G401.6 (cell line): Measurements from ENCODE around the gene MLLT10.
"Not testable (repeated sequence)": the region's sequence is repeated elsewhere in the genome, so short reads cannot be mapped to it uniquely, and the experiment has no call there.

Experiments
- FAIRE-seq: peaks from 2 replicates; lab custom pipeline; 2012; peaks lifted over from hg19 to GRCh38; lab: Jason Lieb, UNC

Gene MLLT10

GRCh38 chr10:21700474-21700873 is 166.4 kb downstream of the MLLT10 start:
- FAIRE-seq = no peak

- no peak for FAIRE-seq
Observed at GRCh38 chr10:21702633-21703111, 168.6 kb downstream of the MLLT10 start.

- no peak for FAIRE-seq
Observed at GRCh38 chr10:21705142-21705827, 171.3 kb downstream of the MLLT10 start.

- no peak for FAIRE-seq
Observed at GRCh38 chr10:21705828-21706176, 171.8 kb downstream of the MLLT10 start.

- FAIRE-seq = no peak
Observed at GRCh38 chr10:21707498-21707897, 173.5 kb downstream of the MLLT10 start.

GRCh38 chr10:21712975-21713374 is 178.9 kb downstream of the MLLT10 start:
- no peak for FAIRE-seq

GRCh38 chr10:21715531-21716195 is 181.6 kb downstream of the MLLT10 start:
- no peak for FAIRE-seq

- not testable (repeated sequence) for FAIRE-seq
Observed at GRCh38 chr10:21717437-21718054, 183.5 kb downstream of the MLLT10 start.

- no peak for FAIRE-seq
Observed at GRCh38 chr10:21719502-21719901, 185.5 kb downstream of the MLLT10 start.

GRCh38 chr10:21720090-21720489 is 186.1 kb downstream of the MLLT10 start:
- no peak for FAIRE-seq

GRCh38 chr10:21721000-21721665 is 187.1 kb downstream of the MLLT10 start:
- FAIRE-seq = no peak

GRCh38 chr10:21722209-21722608 is 188.2 kb downstream of the MLLT10 start:
- FAIRE-seq = peak; percentile 6

GRCh38 chr10:21724020-21724589 is 190.1 kb downstream of the MLLT10 start:
- FAIRE-seq = peak; percentile 37

- peak; percentile 8 for FAIRE-seq
Observed at GRCh38 chr10:21724687-21725367, 190.8 kb downstream of the MLLT10 start.

- no peak for FAIRE-seq
Observed at GRCh38 chr10:21726601-21727225, 192.7 kb downstream of the MLLT10 start.

- FAIRE-seq = peak; percentile 69
Observed at GRCh38 chr10:21727452-21728168, 193.6 kb downstream of the MLLT10 start.

- FAIRE-seq = no peak
Observed at GRCh38 chr10:21728618-21729017, 194.6 kb downstream of the MLLT10 start.

- peak; percentile 93 for FAIRE-seq
Observed at GRCh38 chr10:21732067-21732772, 198.2 kb downstream of the MLLT10 start.

GRCh38 chr10:21733710-21734109 is 199.7 kb downstream of the MLLT10 start:
- FAIRE-seq = no peak

- no peak for FAIRE-seq
Observed at GRCh38 chr10:21737106-21737505, 203.1 kb downstream of the MLLT10 start.
